ENCODE results near the gene PAPPA2. TPM values are rescaled to one million over a fixed set of nuclear protein-coding genes. Genes with fewer than 3 reads are reported as not detected.
"Not testable (repeated sequence)": the region's sequence is repeated elsewhere in the genome, so short reads cannot be mapped to it uniquely, and the experiment has no call there.

PAPPA2 gene, protein sequence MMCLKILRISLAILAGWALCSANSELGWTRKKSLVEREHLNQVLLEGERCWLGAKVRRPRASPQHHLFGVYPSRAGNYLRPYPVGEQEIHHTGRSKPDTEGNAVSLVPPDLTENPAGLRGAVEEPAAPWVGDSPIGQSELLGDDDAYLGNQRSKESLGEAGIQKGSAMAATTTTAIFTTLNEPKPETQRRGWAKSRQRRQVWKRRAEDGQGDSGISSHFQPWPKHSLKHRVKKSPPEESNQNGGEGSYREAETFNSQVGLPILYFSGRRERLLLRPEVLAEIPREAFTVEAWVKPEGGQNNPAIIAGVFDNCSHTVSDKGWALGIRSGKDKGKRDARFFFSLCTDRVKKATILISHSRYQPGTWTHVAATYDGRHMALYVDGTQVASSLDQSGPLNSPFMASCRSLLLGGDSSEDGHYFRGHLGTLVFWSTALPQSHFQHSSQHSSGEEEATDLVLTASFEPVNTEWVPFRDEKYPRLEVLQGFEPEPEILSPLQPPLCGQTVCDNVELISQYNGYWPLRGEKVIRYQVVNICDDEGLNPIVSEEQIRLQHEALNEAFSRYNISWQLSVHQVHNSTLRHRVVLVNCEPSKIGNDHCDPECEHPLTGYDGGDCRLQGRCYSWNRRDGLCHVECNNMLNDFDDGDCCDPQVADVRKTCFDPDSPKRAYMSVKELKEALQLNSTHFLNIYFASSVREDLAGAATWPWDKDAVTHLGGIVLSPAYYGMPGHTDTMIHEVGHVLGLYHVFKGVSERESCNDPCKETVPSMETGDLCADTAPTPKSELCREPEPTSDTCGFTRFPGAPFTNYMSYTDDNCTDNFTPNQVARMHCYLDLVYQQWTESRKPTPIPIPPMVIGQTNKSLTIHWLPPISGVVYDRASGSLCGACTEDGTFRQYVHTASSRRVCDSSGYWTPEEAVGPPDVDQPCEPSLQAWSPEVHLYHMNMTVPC (N-terminal part only)
- under 1 TPM in 3 of 7 donors, not detected in 4; 0.32 to 0.69 (median 0.64) TPM for total RNA-seq
- under 1 TPM; 0.01 to 0.17 TPM for polyA plus RNA-seq
- long read RNA-seq, donor 1, result 0 reads
- long read RNA-seq, donor 2, result 0 reads
- long read RNA-seq, donor 3, result 0 reads

DNA sequence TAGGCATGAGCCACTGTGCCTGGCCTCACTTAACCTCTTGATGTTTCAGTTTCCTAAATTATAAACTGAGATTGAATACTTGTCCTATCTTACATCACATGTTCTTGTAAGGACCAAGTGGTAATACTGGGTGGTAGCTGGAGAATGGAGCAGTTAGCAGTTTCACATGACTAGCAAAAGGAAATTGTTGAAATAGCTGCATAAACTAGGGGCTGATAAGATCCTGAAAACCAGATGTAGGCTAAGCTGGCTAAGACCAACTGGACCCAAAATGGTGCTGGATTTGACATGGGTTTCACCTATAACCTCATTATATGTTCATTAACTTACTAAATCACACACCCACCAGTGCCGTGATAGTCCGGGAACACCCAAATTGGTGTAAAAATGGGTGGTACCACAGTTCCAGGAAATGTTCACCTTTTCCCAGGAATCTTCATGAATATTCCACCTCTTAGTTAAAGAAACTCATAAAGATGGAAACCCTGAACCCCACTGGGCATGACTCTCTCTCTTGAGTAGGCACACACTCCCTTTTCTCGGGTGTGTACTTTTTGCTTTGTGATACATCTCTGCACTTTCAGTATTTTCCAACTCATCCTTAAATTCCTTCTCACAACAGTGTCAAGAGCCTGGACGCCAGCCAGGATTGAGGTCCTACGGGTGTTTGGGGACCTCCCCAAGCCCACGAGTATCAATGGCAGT is at the start of gene PAPPA2:
Gene PAPPA2 (plus strand): TSS at position 502 of the 705 bp plus-strand sequence. CDS start 93,148 bp downstream, outside the sequence.
- WGBS, 3 donors, result 70 to 75% (median 72%) methylated on average over 6 of the region's 6 CpGs
- H3K36me3 ChIP-seq, result no peaks in the 10 kb centered on the region
- H3K27me3 ChIP-seq, result no peaks in the 10 kb centered on the region
- intact Hi-C loops (cut with DNase I), result no loop called here
- H3K27ac ChIP-seq, result no peak within 1 kb of the TSS
- no peak for DNase-seq
- TF ChIP-seq, protein P1, sequence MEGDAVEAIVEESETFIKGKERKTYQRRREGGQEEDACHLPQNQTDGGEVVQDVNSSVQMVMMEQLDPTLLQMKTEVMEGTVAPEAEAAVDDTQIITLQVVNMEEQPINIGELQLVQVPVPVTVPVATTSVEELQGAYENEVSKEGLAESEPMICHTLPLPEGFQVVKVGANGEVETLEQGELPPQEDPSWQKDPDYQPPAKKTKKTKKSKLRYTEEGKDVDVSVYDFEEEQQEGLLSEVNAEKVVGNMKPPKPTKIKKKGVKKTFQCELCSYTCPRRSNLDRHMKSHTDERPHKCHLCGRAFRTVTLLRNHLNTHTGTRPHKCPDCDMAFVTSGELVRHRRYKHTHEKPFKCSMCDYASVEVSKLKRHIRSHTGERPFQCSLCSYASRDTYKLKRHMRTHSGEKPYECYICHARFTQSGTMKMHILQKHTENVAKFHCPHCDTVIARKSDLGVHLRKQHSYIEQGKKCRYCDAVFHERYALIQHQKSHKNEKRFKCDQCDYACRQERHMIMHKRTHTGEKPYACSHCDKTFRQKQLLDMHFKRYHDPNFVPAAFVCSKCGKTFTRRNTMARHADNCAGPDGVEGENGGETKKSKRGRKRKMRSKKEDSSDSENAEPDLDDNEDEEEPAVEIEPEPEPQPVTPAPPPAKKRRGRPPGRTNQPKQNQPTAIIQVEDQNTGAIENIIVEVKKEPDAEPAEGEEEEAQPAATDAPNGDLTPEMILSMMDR (IDR thresholded peaks at IDR 0.05), result no peak
- TF ChIP-seq EP300 (IDR thresholded peaks at IDR 0.05) (no peak), POLR2A (IDR thresholded peaks at IDR 0.05) (no peak)
- no peak within 1 kb of the TSS for H3K4me3 ChIP-seq
- H3K4me1 ChIP-seq (ENCODE audit: insufficient read depth), result no peaks in the 10 kb centered on the region
- H3K9me3 ChIP-seq, result no peaks in the 10 kb centered on the region

DNA sequence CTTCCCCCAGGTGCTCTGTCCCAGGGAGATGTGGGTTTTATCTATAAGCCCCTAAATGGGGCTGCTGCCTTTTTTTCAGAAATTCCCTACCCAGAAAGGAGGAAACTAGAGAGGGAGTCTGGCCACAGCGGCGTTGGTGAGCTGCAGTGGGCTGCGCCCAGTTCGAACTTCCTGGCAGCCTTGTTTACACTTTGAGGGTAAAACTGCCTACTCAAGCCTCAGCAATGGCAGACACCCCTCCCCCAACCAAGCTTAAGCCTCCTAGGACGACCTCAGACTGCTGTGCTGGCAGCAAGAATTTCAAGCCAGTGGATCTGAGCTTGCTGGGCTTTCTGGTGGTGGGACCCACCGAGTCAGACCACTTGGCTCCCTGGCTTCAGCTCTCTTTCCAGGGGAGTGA is 46.2 kb upstream of the PAPPA2 start:
- Histone ChIP-seq H3K36me3 (no peaks in the 10 kb centered on the region), H3K27me3 (no peaks in the 10 kb centered on the region), H3K4me3 (no peak overlapping the region), H3K9me3 (no peaks in the 10 kb centered on the region), H3K4me1 (ENCODE audit: insufficient read depth) (no peaks in the 10 kb centered on the region), H3K27ac (no peak overlapping the region)
- TF ChIP-seq, protein P1 (IDR thresholded peaks at IDR 0.05), result no peak
- TF ChIP-seq POLR2A (IDR thresholded peaks at IDR 0.05), result no peak
- TF ChIP-seq EP300 (IDR thresholded peaks at IDR 0.05), result no peak
- 65% methylated on average over 6 of the region's 6 CpGs for WGBS, 3 donors
- DNase-seq, result no peak
- intact Hi-C loops (cut with DNase I), result no loop called here

DNA sequence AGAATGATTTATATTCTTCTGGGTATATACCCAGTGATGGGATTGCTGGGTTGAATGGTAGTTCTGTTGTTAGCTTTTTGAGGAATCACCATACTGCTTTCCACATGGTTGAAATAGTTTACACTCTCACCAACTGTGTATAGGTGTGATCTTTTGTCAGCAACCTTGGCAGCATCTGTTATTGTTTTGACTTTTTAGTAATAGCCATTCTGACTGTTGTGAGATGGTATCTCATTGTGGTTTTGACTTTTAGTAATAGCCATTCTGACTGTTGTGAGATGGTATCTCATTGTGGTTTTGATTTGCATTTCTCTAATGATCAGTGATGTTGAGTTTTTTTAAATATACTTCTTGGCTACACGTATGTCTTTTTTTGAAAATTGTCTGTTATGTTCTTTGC is 43.4 kb upstream of the PAPPA2 start:
- intact Hi-C loops (cut with DNase I); H3K27me3 ChIP-seq; H3K9me3 ChIP-seq; DNase-seq; H3K4me3 ChIP-seq; H3K27ac ChIP-seq; H3K4me1 ChIP-seq (ENCODE audit: insufficient read depth); H3K36me3 ChIP-seq: not testable (repeated sequence)
- WGBS, 3 donors, result 71 to 88% (median 82%) methylated on average over 1 of the region's 1 CpG

DNA sequence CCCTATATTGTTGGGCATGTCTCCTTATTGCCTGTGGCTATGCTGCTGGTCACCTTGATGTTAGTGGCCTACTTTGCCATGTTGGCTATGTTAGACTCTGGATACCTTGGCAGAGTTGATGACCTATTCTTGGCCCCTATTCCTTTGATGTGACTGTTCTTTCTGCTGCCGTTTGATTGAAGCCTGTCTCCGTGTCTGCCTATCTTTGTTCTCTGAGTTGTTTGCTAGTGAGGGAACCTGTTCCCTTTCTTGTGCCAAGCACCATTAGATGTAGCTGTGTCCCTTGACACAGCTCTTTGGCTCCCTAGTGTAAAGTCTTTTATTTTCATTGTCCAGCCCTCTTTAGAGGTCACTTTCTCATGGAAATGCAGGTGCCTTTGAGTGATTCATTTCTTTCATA is 28.7 kb upstream of the PAPPA2 start:
- no peak overlapping the region for H3K27ac ChIP-seq
- no peak for DNase-seq
- WGBS, 3 donors, result 77 to 79% (median 78%) methylated on average over 2 of the region's 2 CpGs
- H3K9me3 ChIP-seq, result no peaks in the 10 kb centered on the region
- H3K36me3 ChIP-seq, result no peaks in the 10 kb centered on the region
- intact Hi-C loops (cut with DNase I), result no loop called here
- no peak overlapping the region for H3K4me3 ChIP-seq
- H3K27me3 ChIP-seq, result no peaks in the 10 kb centered on the region
- no peaks in the 10 kb centered on the region for H3K4me1 ChIP-seq (ENCODE audit: insufficient read depth)
- no peak for TF ChIP-seq EP300 (IDR thresholded peaks at IDR 0.05)
- TF ChIP-seq POLR2A (IDR thresholded peaks at IDR 0.05), result no peak
- TF ChIP-seq, protein P1 (IDR thresholded peaks at IDR 0.05), result no peak
